ENCODE data around the gene ZNF423.

DNA sequence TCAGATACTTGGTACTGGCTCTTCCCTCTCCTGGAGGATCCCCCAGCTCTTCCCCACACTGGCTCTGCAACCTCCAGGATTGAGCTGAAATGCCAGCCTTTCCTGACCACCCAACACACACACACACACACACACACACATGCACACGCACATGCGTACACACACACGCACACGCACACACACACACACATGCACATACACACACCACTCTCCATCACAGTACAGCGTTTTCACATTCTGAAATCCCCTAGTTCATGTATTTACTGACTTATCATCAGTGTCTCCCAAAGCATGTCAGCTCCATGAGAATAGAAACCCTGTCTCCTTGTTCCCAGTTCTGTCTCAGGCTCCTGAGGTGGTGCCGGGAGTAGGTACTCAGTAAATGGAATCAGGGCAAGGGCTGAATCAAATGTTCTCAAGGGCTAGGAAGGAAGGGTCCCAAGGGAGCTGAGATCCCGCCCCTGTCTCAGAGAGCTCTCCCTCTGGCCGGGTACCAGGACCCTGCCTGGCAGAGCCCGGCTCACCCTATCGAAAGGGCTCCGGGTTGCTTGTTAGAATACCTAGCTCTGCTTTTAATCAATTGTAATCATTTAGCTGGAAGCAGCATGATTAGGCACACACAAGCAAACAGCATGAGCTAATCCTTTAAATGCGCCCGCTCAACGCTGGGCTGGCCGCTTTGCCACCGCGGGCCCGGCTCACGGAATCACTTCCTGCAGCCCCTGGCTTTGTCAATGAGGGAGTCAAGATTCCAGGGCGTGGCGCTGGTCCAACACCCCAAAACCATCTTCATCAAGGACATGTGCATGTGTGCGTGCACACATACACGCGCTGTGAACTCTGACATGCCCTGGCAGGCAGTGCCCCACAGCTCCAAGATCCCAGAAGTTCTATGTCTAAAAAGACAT lies 341.6 kb downstream of the ZNF423 start:
- TF ChIP-seq, protein P1, sequence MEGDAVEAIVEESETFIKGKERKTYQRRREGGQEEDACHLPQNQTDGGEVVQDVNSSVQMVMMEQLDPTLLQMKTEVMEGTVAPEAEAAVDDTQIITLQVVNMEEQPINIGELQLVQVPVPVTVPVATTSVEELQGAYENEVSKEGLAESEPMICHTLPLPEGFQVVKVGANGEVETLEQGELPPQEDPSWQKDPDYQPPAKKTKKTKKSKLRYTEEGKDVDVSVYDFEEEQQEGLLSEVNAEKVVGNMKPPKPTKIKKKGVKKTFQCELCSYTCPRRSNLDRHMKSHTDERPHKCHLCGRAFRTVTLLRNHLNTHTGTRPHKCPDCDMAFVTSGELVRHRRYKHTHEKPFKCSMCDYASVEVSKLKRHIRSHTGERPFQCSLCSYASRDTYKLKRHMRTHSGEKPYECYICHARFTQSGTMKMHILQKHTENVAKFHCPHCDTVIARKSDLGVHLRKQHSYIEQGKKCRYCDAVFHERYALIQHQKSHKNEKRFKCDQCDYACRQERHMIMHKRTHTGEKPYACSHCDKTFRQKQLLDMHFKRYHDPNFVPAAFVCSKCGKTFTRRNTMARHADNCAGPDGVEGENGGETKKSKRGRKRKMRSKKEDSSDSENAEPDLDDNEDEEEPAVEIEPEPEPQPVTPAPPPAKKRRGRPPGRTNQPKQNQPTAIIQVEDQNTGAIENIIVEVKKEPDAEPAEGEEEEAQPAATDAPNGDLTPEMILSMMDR (IDR thresholded peaks at IDR 0.05; ENCODE audit: insufficient read depth, low read depth, low read length): no peak
- no peak for TF ChIP-seq EZH2 (IDR thresholded peaks at IDR 0.05; ENCODE audit: insufficient read depth, low read length)

All from astrocyte (in vitro differentiated cells and primary cell).